DOHH2 (cell line): ENCODE measurements around the gene FBXO42.

ENCODE experiments used
- CTCF ChIP-seq: fragments of 200-600 bp; sonication (generic); IDR thresholded peaks from one replicate; pipeline ENCODE4 v1.5.1; 2014; ENCODE audit warnings: antibody characterized with exemption, mild to moderate bottlenecking, low read depth, low read length; ENCODE audit not compliant: poor library complexity, severe bottlenecking
- EZH2phosphoT487 ChIP-seq: fragments of 200-600 bp; sonication (generic); IDR thresholded peaks from 2 replicates; pipeline ENCODE4 v1.6.1; 2017; ENCODE audit warnings: borderline replicate concordance, mild to moderate bottlenecking, antibody characterized with exemption, low read length, moderate library complexity, mixed read lengths

- no peak for TF ChIP-seq CTCF
- TF ChIP-seq EZH2phosphoT487, result no peak
These were observed 107.5 kb downstream of the FBXO42 start for GRCh38 chr1:16244650-16245285.
